ENCODE measurements around the gene OAS2.

The OAS2 gene, protein sequence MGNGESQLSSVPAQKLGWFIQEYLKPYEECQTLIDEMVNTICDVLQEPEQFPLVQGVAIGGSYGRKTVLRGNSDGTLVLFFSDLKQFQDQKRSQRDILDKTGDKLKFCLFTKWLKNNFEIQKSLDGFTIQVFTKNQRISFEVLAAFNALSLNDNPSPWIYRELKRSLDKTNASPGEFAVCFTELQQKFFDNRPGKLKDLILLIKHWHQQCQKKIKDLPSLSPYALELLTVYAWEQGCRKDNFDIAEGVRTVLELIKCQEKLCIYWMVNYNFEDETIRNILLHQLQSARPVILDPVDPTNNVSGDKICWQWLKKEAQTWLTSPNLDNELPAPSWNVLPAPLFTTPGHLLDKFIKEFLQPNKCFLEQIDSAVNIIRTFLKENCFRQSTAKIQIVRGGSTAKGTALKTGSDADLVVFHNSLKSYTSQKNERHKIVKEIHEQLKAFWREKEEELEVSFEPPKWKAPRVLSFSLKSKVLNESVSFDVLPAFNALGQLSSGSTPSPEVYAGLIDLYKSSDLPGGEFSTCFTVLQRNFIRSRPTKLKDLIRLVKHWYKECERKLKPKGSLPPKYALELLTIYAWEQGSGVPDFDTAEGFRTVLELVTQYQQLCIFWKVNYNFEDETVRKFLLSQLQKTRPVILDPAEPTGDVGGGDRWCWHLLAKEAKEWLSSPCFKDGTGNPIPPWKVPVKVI

DNA sequence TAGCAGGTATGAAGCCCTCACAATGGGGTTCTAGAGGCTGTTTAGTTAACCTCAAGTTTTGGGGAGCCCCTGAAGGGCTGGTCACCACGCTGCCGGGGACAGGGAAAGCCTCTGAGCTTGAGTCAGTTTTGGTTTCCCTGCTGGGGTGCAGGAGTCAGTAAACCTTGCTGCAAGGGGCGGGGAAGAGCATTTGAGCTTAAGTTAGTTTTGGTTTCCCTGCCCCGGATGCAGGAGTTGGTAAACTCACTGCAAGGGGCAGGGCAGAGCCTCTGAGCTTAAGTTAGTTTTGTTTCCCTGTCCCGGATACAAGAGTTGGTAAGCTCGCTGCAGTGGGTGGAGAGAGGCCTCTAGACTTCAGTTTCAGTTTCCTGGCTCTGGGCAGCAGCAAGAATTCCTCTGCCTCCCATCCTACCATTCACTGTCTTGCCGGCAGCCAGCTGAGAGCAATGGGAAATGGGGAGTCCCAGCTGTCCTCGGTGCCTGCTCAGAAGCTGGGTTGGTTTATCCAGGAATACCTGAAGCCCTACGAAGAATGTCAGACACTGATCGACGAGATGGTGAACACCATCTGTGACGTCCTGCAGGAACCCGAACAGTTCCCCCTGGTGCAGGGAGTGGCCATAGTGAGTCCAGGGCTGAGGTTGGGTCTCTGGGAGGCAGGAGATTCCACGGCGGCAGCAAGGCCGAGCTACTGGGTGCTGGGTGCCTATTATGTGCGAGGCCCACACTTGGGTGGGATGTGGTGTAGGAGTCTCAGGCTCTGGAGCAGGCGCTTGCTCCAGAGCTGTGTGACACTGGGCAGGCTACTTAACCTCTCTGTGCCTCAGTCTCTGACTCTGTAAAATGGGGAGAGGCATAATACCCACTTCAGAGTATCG is at the start of gene OAS2:
Gene OAS2 (plus strand): TSS at position 357 of the 878 bp plus-strand sequence. CDS start 90 bp downstream, at position 447.
- DNase-seq (ENCODE audit: low read depth in 2 of 2), result peak; percentile 50 to 55

GRCh38 chr12:112928978-112929377 is 49.3 kb upstream of the OAS2 start:
- DNase-seq (ENCODE audit: low read depth in 2 of 2), result no peak

DNA sequence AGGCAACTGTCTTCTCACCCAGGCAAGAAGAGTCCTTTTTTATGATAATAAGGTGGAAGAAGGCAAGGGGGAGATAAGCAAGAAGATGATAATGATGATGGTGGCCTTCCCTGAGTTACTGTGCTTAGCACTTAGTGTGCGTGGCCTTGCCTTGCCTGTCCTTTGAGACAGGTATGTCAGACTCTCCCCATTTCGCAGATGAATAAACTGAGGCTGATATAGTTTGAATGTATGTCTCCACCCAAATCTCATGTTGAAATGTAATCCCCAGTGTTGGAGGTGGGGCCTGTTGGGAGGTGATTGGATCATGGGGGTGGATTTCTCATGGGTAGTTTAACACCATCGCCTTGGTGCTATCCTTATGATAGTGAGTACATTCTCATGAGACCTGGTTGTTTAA is 48.6 kb upstream of the OAS2 start:
- DNase-seq (ENCODE audit: low read depth in 2 of 2), result no peak

DNA sequence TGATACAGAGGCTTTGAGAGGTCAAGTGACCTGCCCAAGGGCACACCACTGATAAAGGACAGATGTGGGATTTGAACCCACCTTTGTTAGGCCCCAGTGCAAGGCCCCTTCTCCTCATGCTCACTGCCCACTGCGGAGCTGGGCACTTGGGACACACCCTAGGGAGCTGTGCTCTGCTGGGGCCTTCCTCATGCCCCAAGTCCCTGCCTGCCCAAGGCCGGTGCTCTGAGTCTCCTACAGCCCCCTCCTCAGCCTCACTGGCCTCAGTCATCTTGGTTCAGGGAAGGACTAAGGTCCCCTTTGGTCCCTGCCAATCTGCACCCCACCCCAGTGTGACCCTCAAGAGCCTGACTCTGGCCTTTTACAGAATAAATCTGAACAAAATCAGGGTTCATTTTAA is 48.0 kb upstream of the OAS2 start:
- DNase-seq (ENCODE audit: low read depth in 2 of 2), result no peak

DNA sequence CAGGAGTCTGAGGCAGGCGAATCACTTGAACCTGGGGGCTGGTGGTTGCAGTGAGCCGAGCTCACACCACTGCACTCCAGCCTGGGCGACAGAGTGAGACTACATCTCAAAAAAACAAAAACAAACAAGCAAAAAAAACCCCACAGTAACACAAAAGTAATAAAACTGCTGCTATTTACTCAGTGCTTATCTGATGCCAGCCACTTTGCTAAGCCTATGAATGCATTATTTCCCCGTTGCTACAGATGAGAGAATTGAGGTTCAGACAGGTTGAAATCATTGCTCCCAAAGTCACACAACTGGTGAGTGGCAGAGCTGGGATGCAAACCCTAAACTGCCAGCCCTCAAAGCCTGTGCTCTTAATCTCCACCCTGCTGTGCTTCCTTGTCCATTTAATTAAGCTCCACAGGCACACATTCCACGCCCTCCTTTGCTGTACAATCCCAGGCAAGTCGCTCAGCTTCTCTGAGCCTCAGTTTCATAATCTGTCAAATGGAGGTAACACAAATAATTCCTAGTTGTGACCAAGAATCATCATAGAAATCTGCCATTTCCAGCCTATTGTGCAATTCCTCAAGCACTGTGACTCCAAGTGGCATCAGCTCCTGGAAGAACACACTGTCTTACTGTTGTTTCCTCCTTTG is 45.7 kb upstream of the OAS2 start:
- DNase-seq (ENCODE audit: low read depth in 2 of 2), result no peak

DNA sequence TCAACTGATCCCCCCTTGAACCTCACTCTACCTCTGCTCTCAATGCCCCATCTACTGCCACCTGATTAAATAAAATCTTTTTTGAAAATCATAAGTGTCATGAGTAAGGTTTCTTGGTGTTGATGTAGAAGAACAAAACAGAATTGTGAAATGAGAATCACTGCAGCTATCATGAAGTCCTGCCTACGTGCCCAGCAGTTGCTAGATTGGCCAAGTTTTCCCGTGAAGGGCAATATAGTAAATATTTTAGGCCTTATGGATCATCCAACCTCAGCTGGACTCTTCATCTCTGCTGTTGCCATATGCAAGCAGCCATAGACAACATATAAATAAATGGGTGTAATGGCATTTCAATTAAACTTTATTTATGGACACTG is 45.2 kb upstream of the OAS2 start:
- DNase-seq (ENCODE audit: low read depth in 2 of 2), result no peak

DNA sequence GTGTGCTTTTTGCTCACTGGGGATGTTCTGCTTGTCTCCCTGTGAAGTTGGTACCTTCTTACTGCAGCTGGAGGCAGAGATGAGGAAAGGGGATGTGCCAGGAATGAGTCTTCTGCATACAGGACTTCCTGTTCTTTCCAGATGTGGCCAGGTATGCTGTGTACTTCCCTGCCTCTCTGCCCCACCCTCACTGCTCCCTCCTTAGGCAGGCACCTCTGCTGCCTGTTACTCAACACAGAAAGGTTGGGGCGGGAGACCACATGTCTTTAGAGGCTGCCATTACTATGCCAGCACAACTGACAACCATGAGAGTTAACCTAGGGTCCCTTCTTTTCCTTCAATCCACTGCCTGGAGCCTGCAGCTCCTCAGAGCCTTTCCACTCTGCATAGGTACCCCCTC is 42.1 kb upstream of the OAS2 start:
- no peak for DNase-seq (ENCODE audit: low read depth in 2 of 2)

- DNase-seq (ENCODE audit: low read depth in 2 of 2), result no peak
Measured at GRCh38 chr12:112936927-112937326, 41.4 kb upstream of the OAS2 start.

DNA sequence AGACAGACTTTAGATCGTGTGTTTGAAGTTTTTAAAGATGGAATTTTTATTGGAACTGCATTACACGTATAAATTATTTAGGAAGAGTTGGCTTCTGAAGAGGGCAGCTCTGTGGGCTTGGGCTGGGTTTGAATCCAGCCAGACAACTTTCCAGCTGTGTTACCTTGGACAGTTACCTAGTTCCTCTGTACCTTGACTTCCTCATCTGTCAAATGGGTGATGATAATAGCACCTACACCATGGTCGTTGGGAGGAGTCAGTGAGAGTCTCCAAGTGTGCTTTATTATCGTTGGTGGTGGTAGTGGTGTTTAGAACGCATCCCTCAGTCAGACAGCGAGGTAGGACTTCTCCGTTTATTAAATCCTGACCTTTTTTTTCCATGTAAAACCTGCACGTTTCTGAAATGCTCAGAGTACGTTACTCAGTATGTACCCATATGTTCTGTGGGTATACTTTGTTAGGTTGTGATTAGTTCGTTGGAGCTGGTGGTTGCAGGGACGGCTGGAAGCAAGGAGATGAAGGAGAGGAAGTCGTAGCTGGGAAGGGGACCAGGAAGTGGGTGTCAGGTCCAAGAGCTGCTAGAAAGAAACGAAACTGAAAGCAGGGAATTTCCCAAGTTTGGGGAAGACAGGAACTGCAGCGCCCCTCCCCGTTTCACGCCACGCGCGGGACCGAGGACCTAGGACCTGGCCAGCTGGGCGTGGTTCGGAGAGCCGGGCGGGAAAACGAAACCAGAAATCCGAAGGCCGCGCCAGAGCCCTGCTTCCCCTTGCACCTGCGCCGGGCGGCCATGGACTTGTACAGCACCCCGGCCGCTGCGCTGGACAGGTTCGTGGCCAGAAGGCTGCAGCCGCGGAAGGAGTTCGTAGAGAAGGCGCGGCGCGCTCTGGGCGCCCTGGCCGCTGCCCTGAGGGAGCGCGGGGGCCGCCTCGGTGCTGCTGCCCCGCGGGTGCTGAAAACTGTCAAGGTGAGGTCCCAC is 40.3 kb upstream of the OAS2 start, which contains the start of gene OAS3:
Gene OAS3 (plus strand): TSS at position 734 of the 979 bp plus-strand sequence. CDS start 57 bp downstream, at position 791.
- peak; percentile 34 to 36 for DNase-seq (ENCODE audit: low read depth in 2 of 2)

DNA sequence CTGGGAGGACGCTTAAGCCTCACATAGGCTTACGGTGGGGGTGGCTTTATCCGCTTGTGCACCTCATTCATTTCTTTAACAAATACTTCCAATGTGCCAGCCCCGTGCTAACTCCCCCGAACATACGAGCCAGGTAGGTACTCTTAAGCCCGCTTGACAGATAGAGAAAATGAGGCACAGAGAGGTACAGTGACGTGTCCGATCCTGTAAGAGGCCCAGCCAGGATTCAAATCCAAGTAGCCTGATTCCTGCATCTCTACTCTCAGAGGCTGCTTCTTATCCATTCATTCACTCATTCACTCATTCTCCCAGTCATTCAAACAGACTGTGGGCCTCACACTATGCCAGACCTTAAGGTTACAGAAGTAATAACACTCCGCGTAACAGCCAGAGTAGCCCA is 39.6 kb upstream of the OAS2 start:
- DNase-seq (ENCODE audit: low read depth in 2 of 2), result no peak

DNA sequence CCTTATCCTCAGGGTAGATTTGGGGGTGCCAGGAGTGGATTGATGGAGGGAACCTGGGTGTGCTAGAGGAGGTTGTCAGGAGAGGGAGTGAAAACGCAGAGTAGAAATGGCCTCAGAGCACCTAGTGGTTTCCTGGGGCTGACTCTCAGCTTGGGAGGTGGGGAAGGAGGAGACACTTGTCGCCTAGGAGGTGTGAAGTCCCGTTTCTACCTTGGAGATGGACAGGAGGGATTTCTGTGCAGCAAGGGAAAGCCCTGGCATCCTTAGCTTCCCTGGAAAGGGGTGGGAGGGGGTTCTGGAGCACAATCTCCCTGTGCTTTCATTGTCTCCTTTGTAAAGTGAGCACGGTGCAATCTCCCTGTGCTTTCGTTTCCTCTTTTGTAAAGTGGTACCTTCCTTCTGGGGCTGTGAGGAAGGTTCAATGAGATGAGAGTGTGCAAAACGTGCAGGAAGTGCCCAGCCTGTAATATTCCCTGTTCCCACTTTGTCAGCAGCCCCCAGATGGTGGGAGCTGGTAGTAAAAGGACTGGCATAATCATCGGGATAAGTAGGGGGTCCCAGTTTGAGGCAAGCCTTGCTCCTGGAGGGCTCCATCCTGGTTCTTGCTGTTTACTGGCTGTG is 38.4 kb upstream of the OAS2 start:
- DNase-seq (ENCODE audit: low read depth in 2 of 2), result no peak

- DNase-seq (ENCODE audit: low read depth in 2 of 2), result no peak
Measured at GRCh38 chr12:112941528-112942335, 36.6 kb upstream of the OAS2 start.

DNA sequence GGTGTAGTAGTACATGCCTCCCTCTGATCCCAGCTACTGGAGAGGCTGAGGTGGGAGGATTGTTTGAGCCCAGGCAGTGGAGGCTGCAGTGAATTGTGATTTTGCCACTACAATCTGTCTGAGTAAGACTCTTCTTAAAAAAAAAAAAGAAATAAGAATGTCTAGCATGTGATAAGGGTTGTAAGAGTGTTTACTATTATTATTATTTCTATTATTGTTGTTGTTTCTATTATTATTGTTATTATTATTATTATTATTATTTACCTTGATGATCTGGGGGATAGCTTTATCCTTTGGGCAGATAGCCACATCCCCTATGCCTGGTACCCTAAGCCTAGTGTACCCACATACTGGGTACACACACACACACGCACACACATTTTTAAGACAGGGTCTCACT is 35.7 kb upstream of the OAS2 start:
- no peak for DNase-seq (ENCODE audit: low read depth in 2 of 2)

DNA sequence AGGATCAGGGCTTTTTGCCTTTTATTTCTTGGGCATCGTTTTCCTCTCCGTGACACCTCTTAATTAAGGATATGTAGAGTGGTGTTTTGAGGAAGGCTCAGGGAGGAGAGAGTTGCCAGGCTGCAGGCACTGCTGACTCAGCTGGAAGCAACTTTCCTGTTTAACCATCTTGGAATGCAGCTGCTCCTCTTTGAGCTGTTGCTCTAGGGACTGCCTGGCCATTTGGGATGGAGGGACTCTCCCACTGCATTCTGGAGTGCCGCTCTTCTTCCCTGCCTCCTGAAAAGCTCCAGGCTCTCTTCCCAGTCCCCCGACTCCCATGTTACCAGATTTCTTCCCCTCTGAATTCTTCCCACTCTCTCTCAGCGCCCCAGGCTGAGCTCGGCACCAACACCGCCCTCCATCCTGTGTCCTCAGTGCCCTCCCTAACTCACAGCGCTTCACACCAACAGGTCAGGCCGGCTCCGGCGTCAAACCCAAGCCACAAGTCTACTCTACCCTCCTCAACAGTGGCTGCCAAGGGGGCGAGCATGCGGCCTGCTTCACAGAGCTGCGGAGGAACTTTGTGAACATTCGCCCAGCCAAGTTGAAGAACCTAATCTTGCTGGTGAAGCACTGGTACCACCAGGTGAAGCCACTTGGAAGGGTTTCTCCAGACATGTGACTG is 34.2 kb upstream of the OAS2 start:
- no peak for DNase-seq (ENCODE audit: low read depth in 2 of 2)

DNA sequence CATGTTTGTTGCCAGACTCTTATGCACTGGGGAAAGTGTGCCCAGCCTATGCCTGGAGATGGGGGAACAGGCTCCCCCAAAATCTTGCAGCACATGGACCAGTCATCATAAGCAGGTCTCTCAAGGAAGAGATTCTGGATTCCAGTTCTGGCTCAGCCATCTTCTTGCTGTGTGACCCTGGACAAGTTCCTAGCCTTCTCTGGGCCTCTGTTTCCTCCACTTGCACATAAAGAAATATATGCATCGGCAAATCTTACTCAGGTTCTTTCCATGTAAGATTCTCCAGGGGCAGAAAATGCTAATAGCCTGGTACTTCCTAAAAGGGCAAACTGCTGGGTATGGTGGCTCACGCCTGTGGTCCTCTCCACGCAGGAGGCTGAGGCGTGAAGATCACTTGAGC is 32.8 kb upstream of the OAS2 start:
- no peak for DNase-seq (ENCODE audit: low read depth in 2 of 2)

DNA sequence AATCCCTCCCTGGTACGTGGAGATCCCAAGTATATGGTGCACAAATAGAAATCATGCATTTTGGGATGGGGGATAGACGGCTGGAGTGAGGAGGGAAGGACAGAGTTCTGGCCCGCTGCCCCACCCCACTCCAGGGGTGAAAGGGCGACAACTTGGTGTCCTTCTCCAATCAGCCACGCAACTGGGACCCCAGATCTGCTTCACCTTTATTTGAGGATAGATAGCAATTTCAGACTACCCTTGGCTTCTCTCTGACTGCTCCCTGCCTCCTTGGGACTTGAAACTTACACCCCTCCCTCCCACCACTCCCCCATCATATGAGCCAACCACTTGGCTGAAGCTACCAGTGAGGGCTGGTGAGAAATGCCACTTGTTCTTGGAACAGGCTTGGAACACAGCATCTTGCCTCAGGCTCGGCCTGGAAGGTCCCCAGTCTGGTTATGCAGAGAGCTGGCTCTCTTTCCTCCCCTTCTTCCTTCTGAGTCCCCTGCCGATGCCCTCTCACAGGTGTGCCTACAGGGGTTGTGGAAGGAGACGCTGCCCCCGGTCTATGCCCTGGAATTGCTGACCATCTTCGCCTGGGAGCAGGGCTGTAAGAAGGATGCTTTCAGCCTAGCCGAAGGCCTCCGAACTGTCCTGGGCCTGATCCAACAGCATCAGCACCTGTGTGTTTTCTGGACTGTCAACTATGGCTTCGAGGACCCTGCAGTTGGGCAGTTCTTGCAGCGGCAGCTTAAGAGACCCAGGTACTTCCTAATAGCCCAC is 31.9 kb upstream of the OAS2 start:
- DNase-seq (ENCODE audit: low read depth in 2 of 2), result no peak

DNA sequence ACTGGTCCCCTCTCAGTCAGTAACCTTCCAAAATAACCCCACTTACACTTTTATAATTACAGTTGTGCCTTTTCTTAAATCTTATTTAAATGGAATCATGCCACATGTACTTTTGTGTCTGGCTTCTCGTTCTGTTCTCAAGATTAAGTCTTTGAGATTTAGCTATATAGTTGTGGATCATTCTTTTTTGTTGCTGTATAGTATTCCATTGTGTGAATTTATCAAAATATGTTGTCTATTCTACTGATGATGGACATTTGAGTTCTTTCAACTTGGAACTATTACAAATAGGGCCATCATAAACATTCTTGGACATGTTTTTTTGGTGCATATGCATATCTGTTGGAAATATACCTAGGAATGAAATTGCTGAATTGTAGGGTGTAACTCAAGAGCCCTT is 31.0 kb upstream of the OAS2 start:
- DNase-seq (ENCODE audit: low read depth in 2 of 2), result no peak

DNA sequence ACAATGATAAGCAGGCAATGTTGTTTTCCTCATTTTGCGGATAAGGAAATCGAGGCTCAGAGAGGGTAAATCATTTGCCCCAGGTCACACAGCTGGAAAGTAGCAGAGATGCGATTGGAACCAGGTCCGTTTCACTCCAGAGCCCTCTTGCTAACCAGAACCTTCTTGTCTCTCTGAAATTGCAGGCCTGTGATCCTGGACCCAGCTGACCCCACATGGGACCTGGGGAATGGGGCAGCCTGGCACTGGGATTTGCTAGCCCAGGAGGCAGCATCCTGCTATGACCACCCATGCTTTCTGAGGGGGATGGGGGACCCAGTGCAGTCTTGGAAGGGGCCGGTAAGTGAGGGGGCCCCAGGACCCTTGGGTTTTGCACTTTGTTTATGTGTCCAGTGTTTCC is 30.6 kb upstream of the OAS2 start:
- no peak for DNase-seq (ENCODE audit: low read depth in 2 of 2)
